A549 (cell line): Measurements from ENCODE around the gene KIFC1. TPM values are rescaled to one million over a fixed set of nuclear protein-coding genes. Genes with fewer than 3 reads are reported as not detected.
A peak's percentile ranks its signal among the peaks of the same experiment; 100 is the strongest.

Experiments used
- ATAC-seq, 2 experiments: fragments of 200-7000 bp in 1 of 2; fragments of >200 bp in 1 of 2; cut with Nextera tagmentation in 1 of 2; cut with Tn5 transposase in 1 of 2; 3 replicates each; pipeline versions ENCODE4 v1.8.0 to v1.9.1; 2018 to 2020; ENCODE audit warnings: mild to moderate bottlenecking in 1 of 2, moderate library complexity in 1 of 2
- CTCF ChIA-PET: fragments of 300-600 bp; sonication (Branson Sonifier 250); formaldehyde crosslinking; extraction: SDS; loops from one replicate; lab custom pipeline; 2021; ENCODE audit warnings: antibody characterized with exemption, inconsistent platforms; lab: Yijun Ruan, JAX
- POLR2A ChIA-PET: fragments of 350-600 bp; formaldehyde crosslinking; extraction: SDS; loops from one replicate; lab custom pipeline; 2021; ENCODE audit warnings: antibody characterized with exemption, inconsistent platforms; lab: Yijun Ruan, JAX
- DNase-seq, 2 experiments: peaks; one replicate each; pipeline versions ENCODE4 v3.0.0 to v3.0.0-alpha.2; 2011 to 2016; ENCODE audit warnings: low read depth in 1 of 2, low spot score in 1 of 2
- FAIRE-seq: peaks from 2 replicates; lab custom pipeline; 2011; peaks lifted over from hg19 to GRCh38; lab: Jason Lieb, UNC
- H3K27ac ChIP-seq, 2 experiments: fragments of >200 bp; sonication (Bioruptor Twin); formaldehyde crosslinking; 3 replicates each; pipeline ENCODE4 v1.5.1; 2016 to 2017
- H3K4me1 ChIP-seq: fragments of >200 bp; sonication (Bioruptor Twin); formaldehyde crosslinking; 3 replicates; pipeline ENCODE4 v1.6.1; 2016
- H3K4me2 ChIP-seq: fragments of >200 bp; sonication (Bioruptor Twin); formaldehyde crosslinking; 3 replicates; pipeline ENCODE4 v1.6.1; 2016
- H3K4me3 ChIP-seq: fragments of >200 bp; sonication (Bioruptor Twin); formaldehyde crosslinking; 3 replicates; pipeline ENCODE4 v1.5.1; 2016
- H3K9me3 ChIP-seq: fragments of >200 bp; sonication (Bioruptor Twin); formaldehyde crosslinking; 3 replicates; pipeline ENCODE4 v1.6.1; 2016
- CBX8 ChIP-seq: fragments of 200-600 bp; sonication (generic); IDR thresholded peaks from 2 replicates; pipeline ENCODE4 v1.6.1; 2016
- CEBPB ChIP-seq, 2 experiments: fragments of >200 bp in 1 of 2; sonication (Bioruptor Twin) in 1 of 2; formaldehyde crosslinking in 1 of 2; IDR thresholded peaks; 2 replicates each; pipeline ENCODE4 v1.6.1; 2012 to 2016
- CHD2 ChIP-seq: fragments of 150-350 bp; IDR thresholded peaks from 2 replicates; pipeline ENCODE4 v1.6.1; 2014; ENCODE audit warnings: low read length; ENCODE audit not compliant: partially characterized antibody
- CHD4 ChIP-seq: fragments of 200-600 bp; sonication (generic); IDR thresholded peaks from 2 replicates; pipeline ENCODE4 v1.6.1; 2016; ENCODE audit warnings: antibody characterized with exemption, mild to moderate bottlenecking, borderline replicate concordance
- CTCF ChIP-seq: fragments of >200 bp; sonication (Bioruptor Twin); formaldehyde crosslinking; IDR thresholded peaks from 3 replicates; pipeline ENCODE4 v1.5.1; 2016
- EHF ChIP-seq: fragments of 250-450 bp; sonication (Bioruptor Pico); IDR thresholded peaks from 2 replicates; pipeline ENCODE4 v1.5.0; 2020; ENCODE audit warnings: mild to moderate bottlenecking
- ELK1 ChIP-seq: fragments of 150-350 bp; IDR thresholded peaks from 2 replicates; pipeline ENCODE4 v1.6.1; 2014; ENCODE audit warnings: low read depth, mild to moderate bottlenecking, low read length
- FOSB ChIP-seq: fragments of 250-450 bp; sonication (Bioruptor Pico); IDR thresholded peaks from 2 replicates; pipeline ENCODE4 v1.5.0; 2020; ENCODE audit warnings: mild to moderate bottlenecking, moderate library complexity
- HEYL ChIP-seq: fragments of 250-450 bp; sonication (Bioruptor Pico); IDR thresholded peaks from 2 replicates; pipeline ENCODE4 v1.8.0; 2021; ENCODE audit warnings: mild to moderate bottlenecking, moderate library complexity
- HOXA7 ChIP-seq: fragments of 250-450 bp; sonication (Bioruptor Pico); IDR thresholded peaks from 2 replicates; pipeline ENCODE4 v1.5.0; 2020; ENCODE audit warnings: mild to moderate bottlenecking, moderate library complexity
- JUN ChIP-seq, 2 experiments: fragments of >200 bp; sonication (Bioruptor Twin); formaldehyde crosslinking; IDR thresholded peaks; 2 replicates in 1 of 2; 3 replicates in 1 of 2; pipeline ENCODE4 v1.6.1; 2016 to 2017
- KDM1A ChIP-seq: fragments of 200-600 bp; sonication (generic); IDR thresholded peaks from 2 replicates; pipeline ENCODE4 v1.6.1; 2016; ENCODE audit warnings: low read depth, mild to moderate bottlenecking
- NPAS2 ChIP-seq: fragments of 250-450 bp; sonication (Bioruptor Pico); IDR thresholded peaks from 2 replicates; pipeline ENCODE4 v1.8.0; 2022; ENCODE audit warnings: mild to moderate bottlenecking, moderate library complexity, borderline replicate concordance
- NR3C1 ChIP-seq: fragments of >200 bp; sonication (Bioruptor Twin); formaldehyde crosslinking; IDR thresholded peaks from 3 replicates; pipeline ENCODE4 v1.6.1; 2017
- PBX3 ChIP-seq: IDR thresholded peaks from 2 replicates; pipeline ENCODE4 v1.6.1; 2012
- POLR2AphosphoS2 ChIP-seq: conservative IDR thresholded peaks from 2 replicates; pipeline ENCODE4 v1.6.1; 2012; ENCODE audit warnings: low read length, improper control_type of control experiment, inconsistent platforms
- RAD21 ChIP-seq, 2 experiments: fragments of >200 bp in 1 of 2; sonication (Bioruptor Twin) in 1 of 2; formaldehyde crosslinking in 1 of 2; IDR thresholded peaks in 1 of 2; conservative IDR thresholded peaks in 1 of 2; 2 replicates in 1 of 2; 3 replicates in 1 of 2; pipeline ENCODE4 v1.6.1; 2012 to 2018; ENCODE audit warnings: inconsistent platforms in 1 of 2
- REST ChIP-seq: fragments of 200-600 bp; sonication (generic); IDR thresholded peaks from 2 replicates; pipeline ENCODE4 v1.6.1; 2016; ENCODE audit warnings: antibody characterized with exemption, mild to moderate bottlenecking, moderate library complexity
- TFCP2L1 ChIP-seq: fragments of 250-450 bp; sonication (Bioruptor Pico); IDR thresholded peaks from 2 replicates; pipeline ENCODE4 v1.5.0; 2021; ENCODE audit warnings: mild to moderate bottlenecking
- ZNF302 ChIP-seq: fragments of 250-450 bp; sonication (Bioruptor Pico); IDR thresholded peaks from 2 replicates; pipeline ENCODE4 v1.9.0; 2021; ENCODE audit warnings: inconsistent platforms, mild to moderate bottlenecking, moderate library complexity
- ZSCAN20 ChIP-seq: fragments of 250-450 bp; sonication (Bioruptor Pico); IDR thresholded peaks from 2 replicates; pipeline ENCODE4 v1.8.0; 2022; ENCODE audit warnings: mild to moderate bottlenecking, moderate library complexity
- WGBS: methylation state at CpG from one replicate; pipeline ENCODE4 v1.1.6; 2017; ENCODE audit errors: missing lambda C conversion rate; 5-methylcytosine and 5-hydroxymethylcytosine counted together
- polyA plus RNA-seq, 4 experiments: library from polyadenylated mRNA; depleted of rRNA in 3 of 4; stranded (reverse); fragments of >200 nt; fragmentation: RNase III in 1 of 4; extraction: RNeasy Plus Mini Kit Qiagen cat#74134 plus additional on column Dnase treatment in 1 of 4; gene quantifications; 2 replicates in 3 of 4; 3 replicates in 1 of 4; pipeline ENCODE4 v1.2.3, GENCODE V29; 2011 to 2017
- TF ChIP-seq, protein P1 (sequence below): fragments of >200 bp; sonication (Bioruptor Twin); formaldehyde crosslinking; IDR thresholded peaks from 3 replicates; pipeline ENCODE4 v1.6.1; 2016

The KIFC1 gene
- polyA plus RNA-seq, 2 of the 4 experiments (the other 2 are of a cell fraction): 23.9 to 30.5 TPM

GRCh38 chr6:33373960-33374910, 17.4 kb upstream of the KIFC1 start:
- Histone ChIP-seq H3K4me3 (no peak overlapping the region), H3K27ac (no peak overlapping the region), H3K9me3 (no peaks in the 10 kb centered on the region), H3K4me1 (peaks cover 18% of the 10 kb centered on the region; the same call in 2 of the 3 replicates), H3K4me2 (peak overlapping the region; percentile 66; the same call in 2 of the 3 replicates)
- TF ChIP-seq PBX3 (no peak), POLR2AphosphoS2 (no peak), CBX8 (no peak), ZSCAN20 (CRISPR knock-in tag) (no peak), JUN (IDR thresholded peaks at IDR 0.05) (no peak), KDM1A (no peak), CHD2 (no peak), HOXA7 (no peak), NR3C1 (no peak), ELK1 (no peak), FOSB (CRISPR knock-in tag) (no peak)
- DNase-seq: no peak
- ATAC-seq: no peak; a peak in 1 of 6 replicates
- ChIA-PET CTCF (interaction anchor here (0.6 to 2.1 kb wide), 6 partner anchors 9 to 1158 kb away, joined by 3 to 12 read pairs (median 6); no protein-coding TSS in a partner anchor), POLR2A (no interaction called here)
- no peak for FAIRE-seq
- WGBS: 63% methylated on average over 8 of the region's 8 CpGs

DNA sequence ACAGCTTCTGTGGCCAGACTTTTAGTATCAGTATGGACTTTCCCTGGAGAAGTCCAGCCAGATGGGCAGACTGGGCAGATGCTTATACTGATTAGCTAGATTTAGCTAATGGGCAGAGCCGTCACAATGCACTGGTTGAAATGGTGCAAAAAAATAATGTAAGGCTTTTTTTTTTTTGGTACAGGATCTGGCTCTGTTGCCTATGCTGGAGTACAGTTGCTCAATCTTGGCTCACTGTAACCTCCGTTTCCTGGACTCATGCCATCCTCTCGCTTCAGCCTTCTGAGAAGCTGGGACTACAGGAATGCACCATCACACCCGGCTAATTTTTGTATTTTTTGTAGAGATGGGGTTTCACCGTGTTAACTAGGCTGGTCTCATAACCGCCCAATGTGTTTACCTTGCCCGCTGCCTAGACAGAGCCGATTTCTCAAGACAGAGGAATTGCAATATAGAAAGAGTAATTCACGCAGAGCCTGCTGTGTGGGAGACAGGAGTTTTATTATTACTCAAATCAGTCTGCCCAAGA, 16.4 kb upstream of the KIFC1 start:
- DNase-seq (peak in 1 of 2 experiments; percentile 25), ATAC-seq (peak; percentile 62 to 77; a peak in 5 of 6 replicates), FAIRE-seq (no peak)
- 30% methylated on average over 9 of the region's 9 CpGs for WGBS
- CTCF ChIA-PET: interaction anchor here (0.6 to 2.1 kb wide), 7 partner anchors 9 to 1157 kb away, joined by 3 to 12 read pairs (median 3); no protein-coding TSS in a partner anchor
- Histone ChIP-seq H3K4me2 (peak overlapping the region; percentile 66), H3K27ac (peak overlapping the region; percentile 12 to 69; a peak in 3 of 6 replicates), H3K4me3 (no peak overlapping the region), H3K4me1 (peaks cover 18% of the 10 kb centered on the region; the same call in 2 of the 3 replicates), H3K9me3 (no peaks in the 10 kb centered on the region)
- peak in 1 of 2 experiments; percentile 66; a peak in 2 of 4 replicates for TF ChIP-seq CEBPB (IDR thresholded peaks at IDR 0.05)
- no peak for TF ChIP-seq NPAS2 (CRISPR knock-in tag)
- POLR2A ChIA-PET: no interaction called here

DNA sequence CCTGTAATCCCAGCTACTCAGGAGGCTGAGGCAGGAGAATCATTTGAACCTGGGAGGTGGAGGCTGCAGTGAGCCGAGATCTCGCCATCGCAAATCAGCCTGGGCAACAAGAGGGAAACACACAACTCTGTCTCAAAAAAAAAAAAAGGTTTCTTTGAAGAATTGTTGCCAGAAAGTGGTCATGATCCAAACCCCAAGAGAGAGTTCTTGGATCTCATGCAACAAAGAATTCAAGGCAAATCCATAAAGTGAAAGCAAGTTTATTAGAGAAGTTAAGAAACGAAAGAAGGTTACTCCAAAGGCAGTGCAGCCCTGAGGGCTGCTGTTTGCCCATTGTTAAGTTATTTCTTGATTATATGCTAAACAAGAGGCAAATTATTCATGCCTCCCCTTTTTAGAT, 14.5 kb upstream of the KIFC1 start:
- Histone ChIP-seq H3K4me2 (no peak overlapping the region), H3K4me3 (no peak overlapping the region), H3K27ac (no peak overlapping the region), H3K9me3 (no peaks in the 10 kb centered on the region), H3K4me1 (peaks cover 18% of the 10 kb centered on the region; the same call in 2 of the 3 replicates)
- DNase-seq: no peak
- WGBS: 95% methylated on average over 4 of the region's 4 CpGs
- ATAC-seq: no peak
- POLR2A ChIA-PET: no interaction called here
- CTCF ChIA-PET: interaction anchor here (1.3 to 1.6 kb wide), 2 partner anchors 14 to 49 kb away, joined by 3 read pairs; no protein-coding TSS in a partner anchor
- no peak for FAIRE-seq
- TF ChIP-seq TFCP2L1 (CRISPR knock-in tag) (no peak), EHF (no peak), HEYL (no peak), CTCF (no peak), REST (no peak), ZNF302 (CRISPR knock-in tag) (no peak), CHD4 (no peak), RAD21 (conservative IDR thresholded peaks at IDR 0.05 in 1 of 2, IDR thresholded peaks at IDR 0.05 in 1 of 2) (no peak)
- TF ChIP-seq, protein P1, sequence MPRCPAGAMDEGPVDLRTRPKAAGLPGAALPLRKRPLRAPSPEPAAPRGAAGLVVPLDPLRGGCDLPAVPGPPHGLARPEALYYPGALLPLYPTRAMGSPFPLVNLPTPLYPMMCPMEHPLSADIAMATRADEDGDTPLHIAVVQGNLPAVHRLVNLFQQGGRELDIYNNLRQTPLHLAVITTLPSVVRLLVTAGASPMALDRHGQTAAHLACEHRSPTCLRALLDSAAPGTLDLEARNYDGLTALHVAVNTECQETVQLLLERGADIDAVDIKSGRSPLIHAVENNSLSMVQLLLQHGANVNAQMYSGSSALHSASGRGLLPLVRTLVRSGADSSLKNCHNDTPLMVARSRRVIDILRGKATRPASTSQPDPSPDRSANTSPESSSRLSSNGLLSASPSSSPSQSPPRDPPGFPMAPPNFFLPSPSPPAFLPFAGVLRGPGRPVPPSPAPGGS: no peak
